ENCODE measurements around the gene ZNF765.

GRCh38 chr19:53394522-53394973, 401 bp upstream of the ZNF765 start:
- TF ChIP-seq CTCF (IDR thresholded peaks at IDR 0.05) (no peak), EZH2 (IDR thresholded peaks at IDR 0.05; ENCODE audit: borderline replicate concordance, insufficient read depth, low read depth, low read length, poor library complexity, severe bottlenecking) (no peak)

All from B cell (primary cell).